PC-9 (cell line): ENCODE measurements around the gene NR1H3.

Experiments
- CTCF ChIP-seq: fragments of 200-600 bp; sonication (generic); conservative IDR thresholded peaks from 2 replicates; pipeline ENCODE4 v1.6.1; 2017; ENCODE audit warnings: mixed run types, antibody characterized with exemption, mild to moderate bottlenecking, moderate library complexity
- EZH2 ChIP-seq: fragments of 200-600 bp; sonication (generic); IDR thresholded peaks from 2 replicates; pipeline ENCODE4 v1.8.0; 2017; ENCODE audit warnings: antibody characterized with exemption, low read depth

DNA sequence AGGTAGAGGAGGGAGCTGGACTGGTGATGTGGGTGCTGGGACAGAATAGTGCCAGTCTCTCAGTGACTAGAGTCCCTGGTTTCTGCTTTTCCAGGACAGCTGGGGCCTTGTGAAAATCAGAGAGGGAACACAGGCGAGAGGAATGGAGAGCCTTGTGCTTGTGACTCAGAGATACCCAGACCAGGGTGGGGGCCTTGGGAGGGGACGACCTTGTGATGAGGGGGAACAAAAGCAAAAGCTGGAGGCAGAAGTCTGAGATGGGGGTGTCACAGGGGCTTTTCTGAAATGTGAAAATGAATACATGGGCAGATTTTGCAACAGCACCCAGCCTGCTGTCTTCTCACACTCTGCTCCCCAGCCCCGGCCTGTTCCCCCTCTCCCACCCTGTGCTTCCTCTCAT lies 3.4 kb upstream of the NR1H3 start:
- no peak for TF ChIP-seq CTCF
- TF ChIP-seq EZH2 = no peak
